Natural killer cell treated with Interleukin-12 subunit alpha and Interleukin-12 subunit beta and Interleukin-15 and Interleukin-18, amount 100 ng/mL, for 72 hours (primary cell): ENCODE data around the gene CTPS1. TPM values are rescaled to one million over a fixed set of nuclear protein-coding genes. Genes with fewer than 3 reads are reported as not detected.

Source experiments
- ATAC-seq, 2 donors: fragments of 150-1000 bp; cut with Tn5 transposase in 1 of 2; sonication (Bioruptor Pico), chemical (Tn5 transposase) in 1 of 2; 2 replicates each; pipeline ENCODE4 v1.10.0; 2021
- DNase-seq: peaks from one replicate; pipeline ENCODE4 v3.0.0; 2022; ENCODE audit warnings: low spot score
- H3K27ac Mint-ChIP-seq, 2 donors: 1 replicate in 1 of 2; 2 replicates in 1 of 2; pipeline ENCODE4 v1.8.0; 2022; ENCODE audit warnings: mixed read lengths in 2 of 2, mild to moderate bottlenecking in 1 of 2, moderate library complexity in 1 of 2
- H3K27me3 Mint-ChIP-seq, 2 donors: 1 replicate in 1 of 2; 2 replicates in 1 of 2; pipeline ENCODE4 v1.8.0; 2022; ENCODE audit warnings: mixed read lengths in 2 of 2
- H3K36me3 Mint-ChIP-seq: one replicate; pipeline ENCODE4 v1.8.0; 2022; ENCODE audit warnings: mixed read lengths
- H3K4me1 Mint-ChIP-seq, 2 donors: 1 replicate in 1 of 2; 2 replicates in 1 of 2; pipeline ENCODE4 v1.8.0; 2022; ENCODE audit warnings: low read depth in 2 of 2, mixed read lengths in 2 of 2, mild to moderate bottlenecking in 1 of 2
- H3K4me3 Mint-ChIP-seq: one replicate; pipeline ENCODE4 v1.8.0; 2022; ENCODE audit warnings: mixed read lengths
- H3K9me3 Mint-ChIP-seq: 2 replicates; pipeline ENCODE4 v1.8.0; 2022; ENCODE audit warnings: mixed read lengths
- total RNA-seq, 2 donors: library from RNA; stranded (reverse); gene quantifications; one replicate each; pipeline ENCODE4 v1.2.3, GENCODE V29; 2022

Gene CTPS1
- total RNA-seq = 100 to 1,000 TPM in 1 of 2 donors, 10 to 100 TPM in 1; 83.1 to 152 TPM

- Mint-ChIP-seq H3K4me3 (peak within 1 kb of the TSS; percentile 99), H3K27me3 (no peaks in the 10 kb centered on the region), H3K4me1 (peaks cover 23 to 29% of the 10 kb centered on the region in 2 donors), H3K36me3 (peaks cover 18% of the 10 kb centered on the region), H3K9me3 (no peaks in the 10 kb centered on the region), H3K27ac (peak within 1 kb of the TSS; percentile 86 to 93)
- ATAC-seq = peak; percentile 93 to 95
- DNase-seq = peak; percentile 95
Observed at GRCh38 chr1:40979241-40980067, at the start of gene CTPS1. TSS of gene CTPS1 (plus strand) at chr1:40979696. CDS start at chr1:40983291, 3,595 bp downstream.

- ATAC-seq (no peak), DNase-seq (no peak)
- Mint-ChIP-seq H3K36me3 (no peaks in the 10 kb centered on the region), H3K4me1 (no peaks in the 10 kb centered on the region), H3K4me3 (no peak overlapping the region), H3K27ac (no peak overlapping the region), H3K27me3 (peaks cover 9 to 11% of the 10 kb centered on the region in 2 donors), H3K9me3 (no peaks in the 10 kb centered on the region)
Observed at GRCh38 chr1:40930174-40930964, 49.1 kb upstream of the CTPS1 start.

- Mint-ChIP-seq H3K27ac (no peak overlapping the region), H3K4me3 (no peak overlapping the region), H3K27me3 (peaks cover 9 to 11% of the 10 kb centered on the region in 2 donors), H3K9me3 (no peaks in the 10 kb centered on the region), H3K4me1 (peaks cover 0 to 2% of the 10 kb centered on the region in 2 donors), H3K36me3 (no peaks in the 10 kb centered on the region)
- ATAC-seq (no peak), DNase-seq (no peak)
Observed at GRCh38 chr1:40931601-40932000, 47.9 kb upstream of the CTPS1 start.

GRCh38 chr1:40932006-40932405 is 47.5 kb upstream of the CTPS1 start:
- DNase-seq (no peak), ATAC-seq (no peak)
- Mint-ChIP-seq H3K9me3 (no peaks in the 10 kb centered on the region), H3K27me3 (peaks cover 9 to 11% of the 10 kb centered on the region in 2 donors), H3K27ac (no peak overlapping the region), H3K4me1 (peaks cover 0 to 6% of the 10 kb centered on the region in 2 donors), H3K4me3 (no peak overlapping the region), H3K36me3 (no peaks in the 10 kb centered on the region)

GRCh38 chr1:40936931-40937339 is 42.6 kb upstream of the CTPS1 start:
- Mint-ChIP-seq H3K9me3 (no peaks in the 10 kb centered on the region), H3K4me3 (no peak overlapping the region), H3K36me3 (no peaks in the 10 kb centered on the region), H3K27me3 (peaks cover 11 to 12% of the 10 kb centered on the region in 2 donors), H3K4me1 (peaks cover 0 to 7% of the 10 kb centered on the region in 2 donors), H3K27ac (no peak overlapping the region)
- ATAC-seq = no peak
- no peak for DNase-seq

GRCh38 chr1:40938393-40938792 is 41.1 kb upstream of the CTPS1 start:
- ATAC-seq (no peak), DNase-seq (no peak)
- peaks cover 7 to 8% of the 10 kb centered on the region in 2 donors for H3K27me3 Mint-ChIP-seq
- no peak overlapping the region for H3K4me3 Mint-ChIP-seq
- no peak overlapping the region for H3K27ac Mint-ChIP-seq
- no peaks in the 10 kb centered on the region for H3K36me3 Mint-ChIP-seq
- peaks cover 0 to 7% of the 10 kb centered on the region in 2 donors for H3K4me1 Mint-ChIP-seq
- H3K9me3 Mint-ChIP-seq = no peaks in the 10 kb centered on the region

GRCh38 chr1:40939320-40940059 is 40.0 kb upstream of the CTPS1 start:
- no peak overlapping the region for H3K27ac Mint-ChIP-seq
- no peaks in the 10 kb centered on the region for H3K36me3 Mint-ChIP-seq
- no peak overlapping the region for H3K4me3 Mint-ChIP-seq
- ATAC-seq (no peak), DNase-seq (no peak)
- H3K9me3 Mint-ChIP-seq = no peaks in the 10 kb centered on the region
- H3K4me1 Mint-ChIP-seq = peaks cover 0 to 7% of the 10 kb centered on the region in 2 donors
- peaks cover 3 to 7% of the 10 kb centered on the region in 2 donors for H3K27me3 Mint-ChIP-seq

- H3K27ac Mint-ChIP-seq = no peak overlapping the region
- no peaks in the 10 kb centered on the region for H3K36me3 Mint-ChIP-seq
- H3K4me3 Mint-ChIP-seq = no peak overlapping the region
- H3K27me3 Mint-ChIP-seq = peaks cover 16 to 18% of the 10 kb centered on the region in 2 donors
- H3K9me3 Mint-ChIP-seq = no peaks in the 10 kb centered on the region
- peaks cover 4 to 8% of the 10 kb centered on the region in 2 donors for H3K4me1 Mint-ChIP-seq
- ATAC-seq (no peak), DNase-seq (no peak)
Observed at GRCh38 chr1:40944326-40944725, 35.2 kb upstream of the CTPS1 start.

- Mint-ChIP-seq H3K4me3 (no peak overlapping the region), H3K27ac (no peak overlapping the region), H3K4me1 (peaks cover 4 to 8% of the 10 kb centered on the region in 2 donors)
Observed at GRCh38 chr1:40944841-40945430, 34.6 kb upstream of the CTPS1 start.

GRCh38 chr1:40945491-40945973 is 34.0 kb upstream of the CTPS1 start:
- Mint-ChIP-seq H3K4me3 (no peak overlapping the region), H3K9me3 (no peaks in the 10 kb centered on the region), H3K4me1 (peaks cover 4 to 8% of the 10 kb centered on the region in 2 donors), H3K27ac (no peak overlapping the region), H3K27me3 (peaks cover 16% of the 10 kb centered on the region in 2 donors), H3K36me3 (no peaks in the 10 kb centered on the region)
- ATAC-seq (no peak), DNase-seq (no peak)

More at GRCh38 chr1:40944841-40945430, 34.6 kb upstream of the CTPS1 start:
- no peaks in the 10 kb centered on the region for H3K9me3 Mint-ChIP-seq
- no peaks in the 10 kb centered on the region for H3K36me3 Mint-ChIP-seq
- DNase-seq = no peak
- no peak for ATAC-seq
- H3K27me3 Mint-ChIP-seq = peaks cover 16% of the 10 kb centered on the region in 2 donors

GRCh38 chr1:40948741-40949443 is 30.6 kb upstream of the CTPS1 start:
- Mint-ChIP-seq H3K4me1 (peaks cover 8 to 11% of the 10 kb centered on the region in 2 donors), H3K27ac (no peak overlapping the region), H3K27me3 (peaks cover 16 to 18% of the 10 kb centered on the region in 2 donors)

GRCh38 chr1:40949563-40949962 is 29.9 kb upstream of the CTPS1 start:
- H3K4me1 Mint-ChIP-seq = peaks cover 8 to 11% of the 10 kb centered on the region in 2 donors
- DNase-seq = no peak
- no peaks in the 10 kb centered on the region for H3K9me3 Mint-ChIP-seq
- H3K4me3 Mint-ChIP-seq = no peak overlapping the region
- no peaks in the 10 kb centered on the region for H3K36me3 Mint-ChIP-seq
- ATAC-seq = no peak
- no peak overlapping the region for H3K27ac Mint-ChIP-seq
- H3K27me3 Mint-ChIP-seq = peaks cover 16 to 17% of the 10 kb centered on the region in 2 donors

More at GRCh38 chr1:40948741-40949443, 30.6 kb upstream of the CTPS1 start:
- H3K4me3 Mint-ChIP-seq = no peak overlapping the region
- peak; percentile 51 to 65 for ATAC-seq
- H3K9me3 Mint-ChIP-seq = no peaks in the 10 kb centered on the region
- H3K36me3 Mint-ChIP-seq = no peaks in the 10 kb centered on the region
- no peak for DNase-seq
